HepG2 (cell line): ENCODE data around the gene USP17L28.
"Not testable (repeated sequence)": the region's sequence is repeated elsewhere in the genome, so short reads cannot be mapped to it uniquely, and the experiment has no call there.

ENCODE experiments used
- DNMT1 ChIP-seq: sonication (generic); formaldehyde crosslinking; IDR thresholded peaks from 2 replicates; pipeline ENCODE4 v1.5.1; 2020; ENCODE audit warnings: mild to moderate bottlenecking, missing genetic modification reagents
- ELF1 ChIP-seq: sonication (generic); formaldehyde crosslinking; IDR thresholded peaks from 2 replicates; pipeline ENCODE4 v1.4.0; 2020; ENCODE audit warnings: missing genetic modification reagents
- FOSL2 ChIP-seq: sonication (generic); formaldehyde crosslinking; IDR thresholded peaks from 2 replicates; pipeline ENCODE4 v1.4.0; 2020; ENCODE audit warnings: missing genetic modification reagents
- POLR2A ChIP-seq, 2 experiments: IDR thresholded peaks; 2 replicates each; pipeline ENCODE4 v1.6.1; 2011; ENCODE audit warnings: low read depth in 2 of 2, low read length in 2 of 2, mild to moderate bottlenecking in 1 of 2, moderate library complexity in 1 of 2; ENCODE audit not compliant: insufficient read depth in 1 of 2
- POLR2AphosphoS2 ChIP-seq: IDR thresholded peaks from 2 replicates; pipeline ENCODE4 v1.6.1; 2011; ENCODE audit warnings: low read depth, low read length, improper control_type of control experiment
- RAD21 ChIP-seq: fragments of 450-650 bp; formaldehyde crosslinking; IDR thresholded peaks from 2 replicates; pipeline ENCODE4 v1.5.0; 2020; ENCODE audit warnings: mild to moderate bottlenecking
- SMC3 ChIP-seq: IDR thresholded peaks from 2 replicates; pipeline ENCODE4 v1.6.1; 2011; ENCODE audit warnings: low read length, improper control_type of control experiment
- TOPORS ChIP-seq: sonication (generic); formaldehyde crosslinking; IDR thresholded peaks from 2 replicates; pipeline ENCODE4 v1.8.0; 2023; ENCODE audit warnings: mild to moderate bottlenecking, missing genetic modification reagents
- ZNF496 ChIP-seq: sonication (generic); formaldehyde crosslinking; IDR thresholded peaks from 2 replicates; pipeline ENCODE4 v1.8.1; 2023; ENCODE audit warnings: mild to moderate bottlenecking, moderate library complexity, missing genetic modification reagents; ENCODE audit not compliant: insufficient replicate concordance
- TF ChIP-seq, protein P1 (sequence below): sonication (generic); formaldehyde crosslinking; IDR thresholded peaks from 2 replicates; pipeline ENCODE4 v1.5.0; 2020; ENCODE audit warnings: mild to moderate bottlenecking, missing genetic modification reagents, moderate library complexity

DNA sequence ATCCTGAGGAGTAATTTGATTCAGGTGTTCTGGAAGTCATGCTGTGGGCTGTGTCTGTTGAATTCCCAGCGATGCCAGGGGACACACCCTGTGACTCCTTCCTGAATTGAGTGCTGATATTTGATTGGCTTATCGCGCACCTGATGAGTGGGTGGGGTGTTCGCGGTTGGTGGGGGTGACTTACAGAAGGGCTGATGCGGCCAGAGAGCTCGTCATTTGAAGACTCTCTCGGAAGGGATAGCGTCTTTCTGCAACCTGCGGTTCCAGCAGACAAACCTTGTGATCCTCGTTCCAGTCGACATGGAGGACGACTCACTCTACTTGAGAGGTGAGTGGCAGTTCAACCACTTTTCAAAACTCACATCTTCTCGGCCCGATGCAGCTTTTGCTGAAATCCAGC lies 4.6 kb downstream of the USP17L28 start, which contains the start of gene USP17L29:
- not testable (repeated sequence) for TF ChIP-seq FOSL2 (CRISPR knock-in tag); ELF1 (CRISPR knock-in tag); ZNF496 (CRISPR knock-in tag); POLR2AphosphoS2; SMC3; TOPORS; POLR2A (IDR thresholded peaks at IDR 0.05; ENCODE audit: insufficient read depth in 1 of 2, low read depth in 2 of 2, low read length in 2 of 2); DNMT1 (CRISPR knock-in tag); RAD21 (CRISPR knock-in tag)
- TF ChIP-seq, protein P1, sequence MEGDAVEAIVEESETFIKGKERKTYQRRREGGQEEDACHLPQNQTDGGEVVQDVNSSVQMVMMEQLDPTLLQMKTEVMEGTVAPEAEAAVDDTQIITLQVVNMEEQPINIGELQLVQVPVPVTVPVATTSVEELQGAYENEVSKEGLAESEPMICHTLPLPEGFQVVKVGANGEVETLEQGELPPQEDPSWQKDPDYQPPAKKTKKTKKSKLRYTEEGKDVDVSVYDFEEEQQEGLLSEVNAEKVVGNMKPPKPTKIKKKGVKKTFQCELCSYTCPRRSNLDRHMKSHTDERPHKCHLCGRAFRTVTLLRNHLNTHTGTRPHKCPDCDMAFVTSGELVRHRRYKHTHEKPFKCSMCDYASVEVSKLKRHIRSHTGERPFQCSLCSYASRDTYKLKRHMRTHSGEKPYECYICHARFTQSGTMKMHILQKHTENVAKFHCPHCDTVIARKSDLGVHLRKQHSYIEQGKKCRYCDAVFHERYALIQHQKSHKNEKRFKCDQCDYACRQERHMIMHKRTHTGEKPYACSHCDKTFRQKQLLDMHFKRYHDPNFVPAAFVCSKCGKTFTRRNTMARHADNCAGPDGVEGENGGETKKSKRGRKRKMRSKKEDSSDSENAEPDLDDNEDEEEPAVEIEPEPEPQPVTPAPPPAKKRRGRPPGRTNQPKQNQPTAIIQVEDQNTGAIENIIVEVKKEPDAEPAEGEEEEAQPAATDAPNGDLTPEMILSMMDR: not testable (repeated sequence)
